ENCODE results near the gene PITPNM1. TPM values are rescaled to one million over a fixed set of nuclear protein-coding genes. Genes with fewer than 3 reads are reported as not detected.

PITPNM1 gene
- total RNA-seq, 1 donor from 2014 or later: 71.5 TPM

DNA sequence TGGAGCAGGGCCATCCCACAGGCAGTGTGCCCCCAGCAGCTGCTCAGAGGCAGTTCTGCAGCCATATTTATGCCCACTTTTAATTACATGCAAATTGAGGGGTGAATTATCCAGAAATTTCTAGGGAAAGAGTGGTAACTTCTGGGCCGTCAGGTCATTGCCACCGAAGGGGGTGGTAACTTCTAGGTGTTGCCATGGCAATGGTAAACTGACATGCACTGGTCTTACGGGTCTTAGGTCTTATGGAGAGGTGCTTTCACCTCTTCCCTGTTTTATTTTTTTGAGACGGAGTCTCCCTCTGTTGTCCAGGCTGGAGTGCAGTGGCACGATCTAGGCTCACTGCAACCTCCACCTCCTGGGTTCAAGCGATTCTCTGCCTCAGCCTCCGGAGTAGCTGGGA, 32.3 kb downstream of the PITPNM1 start:
- H3K79me2 ChIP-seq (ENCODE audit: insufficient read depth, low read length): peaks cover 8% of the 10 kb centered on the region
- TF ChIP-seq CTCF (IDR thresholded peaks at IDR 0.05; ENCODE audit: insufficient read depth, low read depth, low read length) (no peak), EZH2 (IDR thresholded peaks at IDR 0.05; ENCODE audit: insufficient read depth, low read length) (no peak)
- H3K4me2 ChIP-seq (ENCODE audit: low read length): no peak overlapping the region
- H3K27me3 ChIP-seq (ENCODE audit: insufficient read depth, low read length): no peaks in the 10 kb centered on the region
- DNase-seq (ENCODE audit: low read depth): no peak
- Mint-ChIP-seq H3K36me3 (ENCODE audit: low read depth, unreplicated experiment) (no peaks in the 10 kb centered on the region), H3K9me3 (ENCODE audit: unreplicated experiment) (no peaks in the 10 kb centered on the region), H3K4me1 (ENCODE audit: low read depth, unreplicated experiment) (no peaks in the 10 kb centered on the region), H3K4me3 (ENCODE audit: unreplicated experiment) (no peak overlapping the region), H3K27ac (ENCODE audit: unreplicated experiment) (no peak overlapping the region), H3K27me3 (ENCODE audit: low read depth, unreplicated experiment) (peaks cover 2% of the 10 kb centered on the region)
- H3K27ac ChIP-seq (ENCODE audit: low read depth, low read length): no peak overlapping the region
- H3K36me3 ChIP-seq (ENCODE audit: insufficient read depth, low read length): no peaks in the 10 kb centered on the region
- no peaks in the 10 kb centered on the region for H3K9me3 ChIP-seq (ENCODE audit: insufficient read depth, low read depth, low read length)
- H3K4me3 ChIP-seq (ENCODE audit: insufficient read depth, low read depth, low read length): no peak overlapping the region
- peaks cover 7% of the 10 kb centered on the region for H3K4me1 ChIP-seq (ENCODE audit: insufficient read depth, low read length)
- no peak overlapping the region for H2AFZ ChIP-seq (ENCODE audit: low read depth, low read length)
- H3K9ac ChIP-seq (ENCODE audit: low read length): no peak overlapping the region
- no peaks in the 10 kb centered on the region for H4K20me1 ChIP-seq (ENCODE audit: insufficient read depth, low read length)
- no peak for FAIRE-seq

- Mint-ChIP-seq H3K4me3 (ENCODE audit: unreplicated experiment) (peak overlapping the region; percentile 50), H3K27me3 (ENCODE audit: low read depth, unreplicated experiment) (no peaks in the 10 kb centered on the region), H3K36me3 (ENCODE audit: low read depth, unreplicated experiment) (no peaks in the 10 kb centered on the region), H3K4me1 (ENCODE audit: low read depth, unreplicated experiment) (peaks cover under 1% of the 10 kb centered on the region), H3K9me3 (ENCODE audit: unreplicated experiment) (no peaks in the 10 kb centered on the region), H3K27ac (ENCODE audit: unreplicated experiment) (peak overlapping the region; percentile 77)
- no peaks in the 10 kb centered on the region for H4K20me1 ChIP-seq (ENCODE audit: insufficient read depth, low read length)
- no peak overlapping the region for H3K9ac ChIP-seq (ENCODE audit: low read length)
- H2AFZ ChIP-seq (ENCODE audit: low read depth, low read length): no peak overlapping the region
- H3K27ac ChIP-seq (ENCODE audit: low read depth, low read length): no peak overlapping the region
- no peaks in the 10 kb centered on the region for H3K9me3 ChIP-seq (ENCODE audit: insufficient read depth, low read depth, low read length)
- no peak for FAIRE-seq
- peaks cover 9% of the 10 kb centered on the region for H3K79me2 ChIP-seq (ENCODE audit: insufficient read depth, low read length)
- no peak overlapping the region for H3K4me3 ChIP-seq (ENCODE audit: insufficient read depth, low read depth, low read length)
- no peak overlapping the region for H3K4me2 ChIP-seq (ENCODE audit: low read length)
- no peaks in the 10 kb centered on the region for H3K27me3 ChIP-seq (ENCODE audit: insufficient read depth, low read length)
- DNase-seq (ENCODE audit: low read depth): no peak
- TF ChIP-seq EZH2 (IDR thresholded peaks at IDR 0.05; ENCODE audit: insufficient read depth, low read length) (no peak), CTCF (IDR thresholded peaks at IDR 0.05; ENCODE audit: insufficient read depth, low read depth, low read length) (no peak)
- H3K4me1 ChIP-seq (ENCODE audit: insufficient read depth, low read length): peaks cover 10% of the 10 kb centered on the region
- H3K36me3 ChIP-seq (ENCODE audit: insufficient read depth, low read length): no peaks in the 10 kb centered on the region
Observed at GRCh38 chr11:67470337-67471002, 34.7 kb downstream of the PITPNM1 start.

DNA sequence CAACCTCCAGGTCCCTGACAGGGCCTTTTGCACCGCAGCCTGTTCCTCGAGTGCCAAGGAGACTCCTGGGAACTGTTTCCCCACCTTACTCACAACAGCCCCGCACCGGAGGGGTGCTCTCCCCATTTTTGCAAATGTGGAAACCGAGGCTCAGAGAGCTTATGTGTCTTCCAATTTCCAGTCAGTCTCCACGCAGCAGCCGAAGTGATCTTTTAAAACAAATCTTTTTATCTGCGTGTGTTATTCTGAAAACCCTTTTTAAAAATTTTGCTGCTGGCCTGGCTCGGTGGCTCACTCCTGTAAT, 35.7 kb downstream of the PITPNM1 start:
- Histone ChIP-seq H3K4me2 (ENCODE audit: low read length) (peak overlapping the region; percentile 89), H3K9me3 (ENCODE audit: insufficient read depth, low read depth, low read length) (no peaks in the 10 kb centered on the region), H3K27ac (ENCODE audit: low read depth, low read length) (peak overlapping the region; percentile 57), H3K27me3 (ENCODE audit: insufficient read depth, low read length) (no peaks in the 10 kb centered on the region), H3K9ac (ENCODE audit: low read length) (peak overlapping the region; percentile 82), H3K79me2 (ENCODE audit: insufficient read depth, low read length) (peaks cover 9% of the 10 kb centered on the region), H3K4me3 (ENCODE audit: insufficient read depth, low read depth, low read length) (peak overlapping the region; percentile 60), H3K36me3 (ENCODE audit: insufficient read depth, low read length) (no peaks in the 10 kb centered on the region), H3K4me1 (ENCODE audit: insufficient read depth, low read length) (peaks cover 10% of the 10 kb centered on the region), H4K20me1 (ENCODE audit: insufficient read depth, low read length) (no peaks in the 10 kb centered on the region), H2AFZ (ENCODE audit: low read depth, low read length) (peak overlapping the region; percentile 81)
- Mint-ChIP-seq H3K4me1 (ENCODE audit: low read depth, unreplicated experiment) (peaks cover 4% of the 10 kb centered on the region), H3K36me3 (ENCODE audit: low read depth, unreplicated experiment) (peaks cover 3% of the 10 kb centered on the region), H3K27me3 (ENCODE audit: low read depth, unreplicated experiment) (no peaks in the 10 kb centered on the region), H3K27ac (ENCODE audit: unreplicated experiment) (peak overlapping the region; percentile 53), H3K4me3 (ENCODE audit: unreplicated experiment) (peak overlapping the region; percentile 76), H3K9me3 (ENCODE audit: unreplicated experiment) (no peaks in the 10 kb centered on the region)
- no peak for FAIRE-seq
- DNase-seq (ENCODE audit: low read depth): no peak
- no peak for TF ChIP-seq CTCF (IDR thresholded peaks at IDR 0.05; ENCODE audit: insufficient read depth, low read depth, low read length)

All from astrocyte (in vitro differentiated cells and primary cell).